CD4-positive, alpha-beta T cell (primary cell): ENCODE measurements around the gene SREK1IP1. TPM values are rescaled to one million over a fixed set of nuclear protein-coding genes. Genes with fewer than 3 reads are reported as not detected.

Experiments
- ATAC-seq: fragments of 200-7000 bp; cut with Tn5 transposase; one replicate; pipeline ENCODE4 v1.10.0; 2022; ENCODE audit warnings: mild to moderate bottlenecking; ENCODE audit not compliant: poor library complexity
- CTCF ChIA-PET: fragments of 350-600 bp; sonication (Branson Sonifier 250); formaldehyde crosslinking; loops from one replicate; lab custom pipeline; 2021; ENCODE audit warnings: antibody characterized with exemption, inconsistent platforms; lab: Charles Lee
- POLR2A ChIA-PET: fragments of 350-600 bp; sonication (Branson Sonifier 250); formaldehyde crosslinking; loops from one replicate; lab custom pipeline; 2021; ENCODE audit warnings: antibody characterized with exemption, inconsistent platforms; lab: Charles Lee
- DNase-seq, 14 experiments: peaks; one replicate each; pipeline ENCODE4 v3.0.0-alpha.2; 2013 to 2020; ENCODE audit warnings: mixed read lengths in 2 of 14
- H3K27ac ChIP-seq, 2 donors: one replicate each; pipeline versions ENCODE4 v1.5.1 to v1.7.0; 2013; ENCODE audit warnings: low read length in 2 of 2, low read depth in 1 of 2, mild to moderate bottlenecking in 1 of 2
- H3K27me3 ChIP-seq, 2 experiments: 1 replicate in 1 of 2; 2 replicates in 1 of 2; pipeline versions ENCODE4 v1.6.1 to v1.7.0; 2013; ENCODE audit warnings: low read length in 2 of 2, control low read depth in 1 of 2, mild to moderate bottlenecking in 1 of 2, moderate library complexity in 1 of 2; ENCODE audit not compliant: insufficient read depth in 2 of 2, control insufficient read depth in 1 of 2
- H3K36me3 ChIP-seq: one replicate; pipeline ENCODE4 v1.6.1; 2013; ENCODE audit warnings: low read length, control low read depth; ENCODE audit not compliant: insufficient read depth
- H3K4me1 ChIP-seq: one replicate; pipeline ENCODE4 v1.6.1; 2013; ENCODE audit warnings: low read length, control low read depth; ENCODE audit not compliant: insufficient read depth
- H3K4me3 ChIP-seq: one replicate; pipeline ENCODE4 v1.5.1; 2013; ENCODE audit warnings: mild to moderate bottlenecking, low read length, moderate library complexity
- H3K9me3 ChIP-seq, 2 experiments: 1 replicate in 1 of 2; 2 replicates in 1 of 2; pipeline versions ENCODE4 v1.6.1 to v1.7.0; 2013; ENCODE audit warnings: low read length in 2 of 2, mild to moderate bottlenecking in 2 of 2, control low read depth in 1 of 2, moderate library complexity in 1 of 2; ENCODE audit not compliant: control insufficient read depth in 1 of 2, insufficient read depth in 1 of 2
- H3K27ac Mint-ChIP-seq: one replicate; pipeline ENCODE4 v1.8.0; 2020; ENCODE audit warnings: mixed read lengths
- H3K27me3 Mint-ChIP-seq: one replicate; pipeline ENCODE4 v1.8.0; 2021; ENCODE audit warnings: mixed read lengths
- H3K36me3 Mint-ChIP-seq: one replicate; pipeline ENCODE4 v1.8.0; 2021; ENCODE audit warnings: low read depth, mixed read lengths
- H3K4me1 Mint-ChIP-seq: one replicate; pipeline ENCODE4 v1.8.0; 2021; ENCODE audit warnings: low read depth, mixed read lengths
- H3K4me3 Mint-ChIP-seq: one replicate; pipeline ENCODE4 v1.8.0; 2020; ENCODE audit warnings: mild to moderate bottlenecking, mixed read lengths
- H3K9me3 Mint-ChIP-seq: one replicate; pipeline ENCODE4 v1.8.0; 2020; ENCODE audit warnings: mixed read lengths
- intact Hi-C, 2 experiments: fragments of 100-400 bp; cut with DNase I in 1 of 2; cut with micrococcal nuclease in 1 of 2; formaldehyde crosslinking; loops; one replicate each; pipeline versions ENCODE4 v1.15.1 to v1.9.0; 2023 to 2025; cut with DNase I, micrococcal nuclease
- total RNA-seq, 174 experiments: library from RNA in 2 of 174; stranded (reverse) in 2 of 174; gene quantifications; one replicate each; pipeline ENCODE4 v1.2.3 and lab custom pipeline; 2021 to 2026
- TF ChIP-seq, protein P1 (sequence below): fragments of 200-600 bp; IDR thresholded peaks from one replicate; pipeline ENCODE4 v1.8.0; 2022; ENCODE audit warnings: antibody characterized with exemption, mild to moderate bottlenecking

Gene SREK1IP1
- total RNA-seq, 2 experiments from 2014 or later, result 18.4 to 21.4 TPM

- H3K36me3 ChIP-seq, result no peaks in the 10 kb centered on the region
- DNase-seq, result no peak
- no peaks in the 10 kb centered on the region for H3K36me3 Mint-ChIP-seq
- H3K9me3 ChIP-seq, result peaks cover 0 to 7% of the 10 kb centered on the region in 2 experiments
- peaks cover 8% of the 10 kb centered on the region for H3K4me1 ChIP-seq
- peaks cover 46% of the 10 kb centered on the region for H3K27me3 Mint-ChIP-seq
- peaks cover 14% of the 10 kb centered on the region for H3K9me3 Mint-ChIP-seq
- no peak overlapping the region for H3K27ac Mint-ChIP-seq
- intact Hi-C loops, result no loop called here
- H3K4me3 ChIP-seq, result no peak overlapping the region
- no peaks in the 10 kb centered on the region for H3K4me1 Mint-ChIP-seq
- TF ChIP-seq, protein P1, sequence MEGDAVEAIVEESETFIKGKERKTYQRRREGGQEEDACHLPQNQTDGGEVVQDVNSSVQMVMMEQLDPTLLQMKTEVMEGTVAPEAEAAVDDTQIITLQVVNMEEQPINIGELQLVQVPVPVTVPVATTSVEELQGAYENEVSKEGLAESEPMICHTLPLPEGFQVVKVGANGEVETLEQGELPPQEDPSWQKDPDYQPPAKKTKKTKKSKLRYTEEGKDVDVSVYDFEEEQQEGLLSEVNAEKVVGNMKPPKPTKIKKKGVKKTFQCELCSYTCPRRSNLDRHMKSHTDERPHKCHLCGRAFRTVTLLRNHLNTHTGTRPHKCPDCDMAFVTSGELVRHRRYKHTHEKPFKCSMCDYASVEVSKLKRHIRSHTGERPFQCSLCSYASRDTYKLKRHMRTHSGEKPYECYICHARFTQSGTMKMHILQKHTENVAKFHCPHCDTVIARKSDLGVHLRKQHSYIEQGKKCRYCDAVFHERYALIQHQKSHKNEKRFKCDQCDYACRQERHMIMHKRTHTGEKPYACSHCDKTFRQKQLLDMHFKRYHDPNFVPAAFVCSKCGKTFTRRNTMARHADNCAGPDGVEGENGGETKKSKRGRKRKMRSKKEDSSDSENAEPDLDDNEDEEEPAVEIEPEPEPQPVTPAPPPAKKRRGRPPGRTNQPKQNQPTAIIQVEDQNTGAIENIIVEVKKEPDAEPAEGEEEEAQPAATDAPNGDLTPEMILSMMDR, result no peak
- no peak overlapping the region for H3K4me3 Mint-ChIP-seq
- CTCF ChIA-PET, result no interaction called here
- H3K27ac ChIP-seq, result no peak overlapping the region
- H3K27me3 ChIP-seq, result peaks cover 18 to 44% of the 10 kb centered on the region in 2 experiments
- POLR2A ChIA-PET, result no interaction called here
- no peak for ATAC-seq
These were observed 74.9 kb downstream of the SREK1IP1 start for GRCh38 chr5:64693636-64694035.

GRCh38 chr5:64691291-64691690 lies 77.2 kb downstream of the SREK1IP1 start:
- TF ChIP-seq, protein P1, result no peak
- Mint-ChIP-seq H3K9me3 (peaks cover 3% of the 10 kb centered on the region), H3K4me3 (no peak overlapping the region), H3K27ac (no peak overlapping the region), H3K36me3 (no peaks in the 10 kb centered on the region), H3K4me1 (no peaks in the 10 kb centered on the region), H3K27me3 (peaks cover 67% of the 10 kb centered on the region)
- Histone ChIP-seq H3K4me1 (peaks cover 8% of the 10 kb centered on the region), H3K27me3 (peaks cover 18 to 46% of the 10 kb centered on the region in 2 experiments), H3K27ac (no peak overlapping the region), H3K36me3 (no peaks in the 10 kb centered on the region), H3K9me3 (peaks cover 0 to 7% of the 10 kb centered on the region in 2 experiments), H3K4me3 (no peak overlapping the region)
- no peak for ATAC-seq
- DNase-seq, result no peak
- intact Hi-C loops, result no loop called here
- ChIA-PET CTCF (no interaction called here), POLR2A (no interaction called here)

GRCh38 chr5:64690417-64691151 lies 77.9 kb downstream of the SREK1IP1 start, which contains the start of gene SHISAL2B:
TSS of gene SHISAL2B (plus strand) at chr5:64690503. CDS start at chr5:64690624, 121 bp downstream.
- ATAC-seq (no peak), DNase-seq (no peak)
- no peak within 1 kb of the TSS for H3K27ac Mint-ChIP-seq
- no peaks in the 10 kb centered on the region for H3K4me1 Mint-ChIP-seq
- peaks cover 8% of the 10 kb centered on the region for H3K4me1 ChIP-seq
- intact Hi-C loops, result no loop called here
- H3K27me3 Mint-ChIP-seq, result peaks cover 67% of the 10 kb centered on the region
- H3K27me3 ChIP-seq, result peaks cover 18 to 46% of the 10 kb centered on the region in 2 experiments
- no peaks in the 10 kb centered on the region for H3K36me3 Mint-ChIP-seq
- TF ChIP-seq, protein P1, result no peak
- H3K9me3 Mint-ChIP-seq, result peaks cover 2% of the 10 kb centered on the region
- no peak within 1 kb of the TSS for H3K4me3 ChIP-seq
- ChIA-PET POLR2A (no interaction called here), CTCF (no interaction called here)
- H3K9me3 ChIP-seq, result peaks cover 0 to 7% of the 10 kb centered on the region in 2 experiments
- no peak within 1 kb of the TSS for H3K4me3 Mint-ChIP-seq
- H3K27ac ChIP-seq, result no peak within 1 kb of the TSS
- no peaks in the 10 kb centered on the region for H3K36me3 ChIP-seq
